HG03175 (cell line): ENCODE results near the gene DLGAP1.

Source experiments
- ATAC-seq: cut with Tn5 transposase; IDR thresholded peaks from one replicate; pipeline ENCODE4 v1.9.1; 2021; ENCODE audit warnings: mild to moderate bottlenecking, moderate library complexity; ENCODE audit not compliant: unreplicated experiment

Gene DLGAP1

GRCh38 chr18:3747176-3747973, 707.7 kb downstream of the DLGAP1 start:
- no peak for ATAC-seq

- ATAC-seq, result no peak
These were observed 712.6 kb downstream of the DLGAP1 start for GRCh38 chr18:3742541-3742940.

- no peak for ATAC-seq
These were observed 713.8 kb downstream of the DLGAP1 start for GRCh38 chr18:3741333-3741732.

GRCh38 chr18:3728704-3729437, 726.2 kb downstream of the DLGAP1 start:
- ATAC-seq, result no peak

- no peak for ATAC-seq
These were observed 727.8 kb downstream of the DLGAP1 start for GRCh38 chr18:3727274-3727673.

GRCh38 chr18:3726238-3726951, 728.7 kb downstream of the DLGAP1 start:
- no peak for ATAC-seq

GRCh38 chr18:3725115-3725514, 730.0 kb downstream of the DLGAP1 start:
- ATAC-seq, result no peak

GRCh38 chr18:3723554-3723953, 731.6 kb downstream of the DLGAP1 start:
- no peak for ATAC-seq

- no peak for ATAC-seq
These were observed 732.3 kb downstream of the DLGAP1 start for GRCh38 chr18:3722649-3723433.

GRCh38 chr18:3721771-3722648, 733.1 kb downstream of the DLGAP1 start:
- ATAC-seq, result no peak

- ATAC-seq, result no peak
These were observed 734.1 kb downstream of the DLGAP1 start for GRCh38 chr18:3720818-3721545.

- no peak for ATAC-seq
These were observed 734.9 kb downstream of the DLGAP1 start for GRCh38 chr18:3720159-3720558.

- ATAC-seq, result no peak
These were observed 737.6 kb downstream of the DLGAP1 start for GRCh38 chr18:3717376-3718025.

- ATAC-seq, result no peak
These were observed 738.9 kb downstream of the DLGAP1 start for GRCh38 chr18:3716116-3716660.

GRCh38 chr18:3715231-3716080, 739.7 kb downstream of the DLGAP1 start:
- no peak for ATAC-seq

- no peak for ATAC-seq
These were observed 741.4 kb downstream of the DLGAP1 start for GRCh38 chr18:3713708-3714107.

GRCh38 chr18:3713166-3713565, 741.9 kb downstream of the DLGAP1 start:
- no peak for ATAC-seq

GRCh38 chr18:3712491-3712890, 742.6 kb downstream of the DLGAP1 start:
- ATAC-seq, result no peak
